IMR-90 (cell line): Measurements from ENCODE around the gene ZNF282. TPM values are rescaled to one million over a fixed set of nuclear protein-coding genes. Genes with fewer than 3 reads are reported as not detected.

ENCODE experiments used
- ATAC-seq: fragments of 200-7000 bp; cut with Tn5 transposase; 2 replicates; pipeline ENCODE4 v1.9.1; 2020; ENCODE audit warnings: low read depth, mild to moderate bottlenecking, moderate library complexity
- BruUV-seq: library from RNA; stranded (reverse); fragments of 400-500 nt; replicated peaks from 2 replicates; lab custom pipeline; 2021; lab: Mats Ljungman, UMichigan
- CTCF ChIA-PET: fragments of 300-600 bp; formaldehyde crosslinking; extraction: SDS; loops from one replicate; lab custom pipeline; 2021; ENCODE audit warnings: antibody characterized with exemption; lab: Yijun Ruan, JAX
- POLR2A ChIA-PET: fragments of 300-600 bp; sonication (Branson Sonifier 250); formaldehyde crosslinking; loops from one replicate; lab custom pipeline; 2022; ENCODE audit warnings: antibody characterized with exemption; ENCODE audit not compliant: unreplicated experiment; lab: Charles Lee
- DNase-seq: peaks from one replicate; pipeline ENCODE4 v3.0.0; 2013
- H2AFZ ChIP-seq: replicated peaks from 2 replicates; pipeline ENCODE3; 2013; ENCODE audit warnings: low read length, mild to moderate bottlenecking; ENCODE audit not compliant: poor library complexity
- H2AK5ac ChIP-seq: 2 replicates; pipeline ENCODE4 v1.6.1; 2013; ENCODE audit warnings: low read depth, low read length, inconsistent platforms
- H2AK9ac ChIP-seq: replicated peaks from 2 replicates; pipeline ENCODE3; 2013; ENCODE audit warnings: mild to moderate bottlenecking, low read depth, low read length, moderate library complexity; ENCODE audit not compliant: poor library complexity
- H2BK120ac ChIP-seq: 2 replicates; pipeline ENCODE4 v1.6.1; 2013; ENCODE audit warnings: low read depth, low read length, inconsistent platforms
- H2BK15ac ChIP-seq: 3 replicates; pipeline ENCODE4 v1.6.1; 2013; ENCODE audit warnings: low read depth, low read length, inconsistent platforms
- H2BK20ac ChIP-seq: 2 replicates; pipeline ENCODE4 v1.6.1; 2013; ENCODE audit warnings: low read depth, mild to moderate bottlenecking, inconsistent platforms, low read length, moderate library complexity
- H2BK5ac ChIP-seq: 2 replicates; pipeline ENCODE4 v1.6.1; 2013; ENCODE audit warnings: mild to moderate bottlenecking, low read depth, low read length, inconsistent platforms; ENCODE audit not compliant: poor library complexity, severe bottlenecking
- H3K14ac ChIP-seq: replicated peaks from 2 replicates; pipeline ENCODE4 v1.6.1; 2013; ENCODE audit warnings: low read depth, low read length, inconsistent platforms
- H3K18ac ChIP-seq: 2 replicates; pipeline ENCODE4 v1.6.1; 2013; ENCODE audit warnings: low read depth, low read length, control low read depth
- H3K23ac ChIP-seq: 2 replicates; pipeline ENCODE4 v1.6.1; 2013; ENCODE audit warnings: low read depth, low read length, inconsistent platforms
- H3K27ac ChIP-seq: 2 replicates; pipeline ENCODE4 v1.5.1; 2013; ENCODE audit warnings: mild to moderate bottlenecking, control low read depth, low read length; ENCODE audit not compliant: insufficient read depth
- H3K27me3 ChIP-seq: 2 replicates; pipeline ENCODE4 v1.6.1; 2013; ENCODE audit warnings: low read length; ENCODE audit not compliant: control insufficient read depth, insufficient read depth
- H3K36me3 ChIP-seq: 2 replicates; pipeline ENCODE4 v1.6.1; 2013; ENCODE audit warnings: low read length, mixed read lengths; ENCODE audit not compliant: control insufficient read depth, insufficient read depth
- H3K4ac ChIP-seq: 2 replicates; pipeline ENCODE4 v1.6.1; 2013; ENCODE audit warnings: low read depth, low read length, inconsistent platforms
- H3K4me1 ChIP-seq: 2 replicates; pipeline ENCODE4 v1.6.1; 2013; ENCODE audit warnings: low read length, mixed read lengths; ENCODE audit not compliant: control insufficient read depth, insufficient read depth
- H3K4me2 ChIP-seq: 2 replicates; pipeline ENCODE4 v1.6.1; 2013; ENCODE audit warnings: low read depth, mild to moderate bottlenecking, control low read depth, low read length, moderate library complexity
- H3K4me3 ChIP-seq: 2 replicates; pipeline ENCODE4 v1.5.1; 2013; ENCODE audit warnings: low read depth, mild to moderate bottlenecking, control low read depth, low read length, moderate library complexity; ENCODE audit not compliant: insufficient read depth
- H3K56ac ChIP-seq: 2 replicates; pipeline ENCODE4 v1.6.1; 2013; ENCODE audit warnings: low read length, inconsistent platforms; ENCODE audit not compliant: insufficient read depth; ENCODE audit errors: extremely low read depth
- H3K79me1 ChIP-seq, 2 experiments: 2 replicates each; pipeline ENCODE4 v1.6.1; 2013; ENCODE audit warnings: low read length in 2 of 2, inconsistent platforms in 1 of 2, low read depth in 1 of 2
- H3K9ac ChIP-seq: 2 replicates; pipeline ENCODE4 v1.6.1; 2013; ENCODE audit warnings: low read depth, low read length, control low read depth
- H3K9me1 ChIP-seq: 2 replicates; pipeline ENCODE4 v1.6.1; 2013; ENCODE audit warnings: low read length, inconsistent platforms; ENCODE audit not compliant: insufficient read depth
- H3K9me3 ChIP-seq: 2 replicates; pipeline ENCODE4 v1.6.1; 2013; ENCODE audit warnings: low read length; ENCODE audit not compliant: control insufficient read depth, insufficient read depth
- H4K20me1 ChIP-seq: 2 replicates; pipeline ENCODE4 v1.6.1; 2013; ENCODE audit warnings: low read length, inconsistent platforms; ENCODE audit not compliant: insufficient read depth
- H4K5ac ChIP-seq: 2 replicates; pipeline ENCODE4 v1.6.1; 2013; ENCODE audit warnings: mild to moderate bottlenecking, low read depth, low read length, control low read depth
- H4K8ac ChIP-seq, 2 experiments: 2 replicates each; pipeline ENCODE4 v1.6.1; 2013; ENCODE audit warnings: low read depth in 2 of 2, low read length in 2 of 2, control low read depth in 1 of 2, inconsistent platforms in 1 of 2
- H4K91ac ChIP-seq: 2 replicates; pipeline ENCODE4 v1.6.1; 2013; ENCODE audit warnings: low read depth, low read length, inconsistent platforms; ENCODE audit not compliant: insufficient read depth
- BHLHE40 ChIP-seq: fragments of 150-350 bp; IDR thresholded peaks from 2 replicates; pipeline ENCODE4 v1.6.1; 2016; ENCODE audit warnings: mild to moderate bottlenecking, low read depth, low read length
- CEBPB ChIP-seq: IDR thresholded peaks from 2 replicates; pipeline ENCODE4 v1.6.1; 2012; ENCODE audit warnings: low read depth, low read length, improper control_type of control experiment
- CHD1 ChIP-seq: IDR thresholded peaks from 2 replicates; pipeline ENCODE4 v1.6.1; 2012; ENCODE audit warnings: low read depth, low read length, improper control_type of control experiment
- CTCF ChIP-seq: conservative IDR thresholded peaks from 2 replicates; pipeline ENCODE4 v1.5.1; 2012; ENCODE audit warnings: mild to moderate bottlenecking, low read depth, low read length, improper control_type of control experiment
- ELK1 ChIP-seq: fragments of 150-350 bp; IDR thresholded peaks from 2 replicates; pipeline ENCODE4 v1.6.1; 2016; ENCODE audit warnings: low read depth, mild to moderate bottlenecking, low read length, moderate library complexity, borderline replicate concordance
- FOS ChIP-seq: fragments of 150-350 bp; IDR thresholded peaks from 2 replicates; pipeline ENCODE4 v1.6.1; 2016; ENCODE audit warnings: low read depth, low read length
- MAFK ChIP-seq: IDR thresholded peaks from 2 replicates; pipeline ENCODE4 v1.6.1; 2012; ENCODE audit warnings: low read depth, low read length, improper control_type of control experiment
- MAZ ChIP-seq: IDR thresholded peaks from 2 replicates; pipeline ENCODE4 v1.6.1; 2012; ENCODE audit warnings: low read depth, mild to moderate bottlenecking, low read length, improper control_type of control experiment, moderate library complexity, borderline replicate concordance
- MXI1 ChIP-seq: IDR thresholded peaks from 2 replicates; pipeline ENCODE4 v1.6.1; 2012; ENCODE audit warnings: low read depth, mild to moderate bottlenecking, low read length, moderate library complexity, borderline replicate concordance
- NFE2L2 ChIP-seq: fragments of 150-350 bp; IDR thresholded peaks from 2 replicates; pipeline ENCODE4 v1.6.1; 2016; ENCODE audit warnings: low read depth, mild to moderate bottlenecking, low read length
- POLR2A ChIP-seq: IDR thresholded peaks from 2 replicates; pipeline ENCODE4 v1.6.1; 2012; ENCODE audit warnings: mild to moderate bottlenecking, low read depth, low read length
- RAD21 ChIP-seq: IDR thresholded peaks from 2 replicates; pipeline ENCODE4 v1.6.1; 2012; ENCODE audit warnings: low read length, improper control_type of control experiment
- RCOR1 ChIP-seq: IDR thresholded peaks from 2 replicates; pipeline ENCODE4 v1.6.1; 2012; ENCODE audit warnings: mild to moderate bottlenecking, low read length, improper control_type of control experiment; ENCODE audit not compliant: insufficient replicate concordance
- RFX5 ChIP-seq: IDR thresholded peaks from 2 replicates; pipeline ENCODE4 v1.8.0; 2012; ENCODE audit warnings: low read depth, mild to moderate bottlenecking, low read length, moderate library complexity
- SMC3 ChIP-seq: fragments of 150-350 bp; IDR thresholded peaks from 2 replicates; pipeline ENCODE4 v1.6.1; 2016; ENCODE audit warnings: low read depth, mild to moderate bottlenecking, antibody characterized with exemption, low read length, moderate library complexity
- WGBS, 2 experiments: methylation state at CpG; one replicate each; pipeline versions ENCODE4 v1.1.5 to v1.1.7; 2013; ENCODE audit warnings: missing lambda C conversion rate in 2 of 2; ENCODE audit not compliant: insufficient read length in 1 of 2; ENCODE audit errors: extremely low coverage in 2 of 2; 5-methylcytosine and 5-hydroxymethylcytosine counted together
- dilution Hi-C: fragments of 300-500 bp; cut with HindIII; formaldehyde crosslinking; loops from one replicate; pipeline ENCODE4 v1.14.3; 2018; ENCODE audit warnings: low sequenced_read_pairs; ENCODE audit not compliant: unreplicated experiment
- in situ Hi-C: fragments of 300-500 bp; cut with MboI; formaldehyde crosslinking; loops from 3 replicates; pipeline ENCODE4 v1.14.3; 2019; ENCODE audit warnings: low sequenced_read_pairs, inconsistent platforms, mixed read lengths
- intact Hi-C: fragments of 100-400 bp; cut with micrococcal nuclease; formaldehyde crosslinking; loops from 2 replicates; pipeline ENCODE4 v1.10.0; 2022
- polyA plus RNA-seq, 3 experiments: library from polyadenylated mRNA; depleted of rRNA; stranded (reverse); fragments of >200 nt; gene quantifications; 2 replicates each; pipeline ENCODE4 v1.2.3, GENCODE V29; 2012; ENCODE audit warnings: low replicate concordance in 1 of 3
- total RNA-seq: library from RNA; depleted of rRNA; stranded (reverse); fragments of >200 nt; gene quantifications from 2 replicates; pipeline ENCODE4 v1.2.3, GENCODE V29; 2012

Gene ZNF282
- total and polyA plus RNA-seq, 2 of the 4 experiments (the other 2 are of a cell fraction), result 7.2 to 11.9 TPM

DNA sequence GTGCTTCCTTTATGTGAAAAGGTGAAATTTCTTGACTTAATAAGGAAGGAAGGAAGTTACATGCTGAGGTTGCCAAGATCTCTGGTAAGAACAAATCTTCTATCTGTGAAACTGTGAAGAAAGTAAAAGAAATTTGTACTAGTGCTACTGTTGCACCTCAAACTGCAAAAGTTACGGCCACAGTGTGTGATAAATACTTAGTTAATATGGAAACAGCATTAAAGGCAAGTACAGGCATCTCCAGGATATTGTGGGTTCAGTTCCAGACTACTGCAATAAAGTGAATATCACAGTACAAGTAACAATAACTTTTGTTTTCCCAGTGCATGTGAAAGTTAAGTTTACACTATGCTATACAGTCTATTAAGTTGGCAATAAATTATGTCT lies 22.8 kb upstream of the ZNF282 start:
- ChIA-PET CTCF (no interaction called here), POLR2A (no interaction called here)
- Histone ChIP-seq H3K27me3 (no peaks in the 10 kb centered on the region), H3K4me1 (no peaks in the 10 kb centered on the region), H3K9me3 (no peaks in the 10 kb centered on the region), H3K23ac (no peak overlapping the region), H2BK20ac (no peak overlapping the region), H4K5ac (no peak overlapping the region), H3K79me1 (peaks cover 17 to 21% of the 10 kb centered on the region in 2 experiments; a peak in 3 of 4 replicates), H3K14ac (no peak overlapping the region), H3K56ac (no peak overlapping the region), H4K8ac (peak overlapping the region in 1 of 2 experiments; percentile 1; a peak in 1 of 4 replicates), H3K27ac (no peak overlapping the region), H4K91ac (no peak overlapping the region), H3K36me3 (peaks cover 24% of the 10 kb centered on the region), H3K4ac (no peak overlapping the region), H4K20me1 (no peaks in the 10 kb centered on the region), H2BK15ac (no peak overlapping the region), H3K9me1 (no peaks in the 10 kb centered on the region), H2BK5ac (no peak overlapping the region), H3K18ac (no peak overlapping the region), H2AK9ac (no peak overlapping the region), H3K4me2 (no peak overlapping the region), H3K9ac (no peak overlapping the region), H2BK120ac (no peak overlapping the region), H2AK5ac (no peak overlapping the region), H3K4me3 (no peak overlapping the region), H2AFZ (no peak overlapping the region)
- DNase-seq, result no peak
- no TSS peak for BruUV-seq
- no peak for ATAC-seq
- in situ Hi-C loops, result no loop called here
- intact Hi-C loops, result no loop called here
- WGBS, 2 experiments, result no CpG with 5 or more reads among the region's 1 CpG
- dilution Hi-C loops, result no loop called here
- TF ChIP-seq NFE2L2 (no peak), RCOR1 (no peak), RFX5 (no peak), POLR2A (no peak), MXI1 (no peak), SMC3 (no peak), CHD1 (no peak), ELK1 (no peak), CTCF (no peak), RAD21 (no peak), FOS (no peak), BHLHE40 (no peak), CEBPB (no peak), MAZ (no peak), MAFK (no peak)
